Fibroblast of skin of back (primary cell): ENCODE measurements around the gene IL21R.
A peak's percentile ranks its signal among the peaks of the same experiment; 100 is the strongest.
"Not testable (repeated sequence)": the region's sequence is repeated elsewhere in the genome, so short reads cannot be mapped to it uniquely, and the experiment has no call there.

ENCODE experiments used
- DNase-seq: peaks from one replicate; pipeline ENCODE4 v3.0.0-alpha.2; 2013

The IL21R gene

GRCh38 chr16:27402964-27403600, 1.1 kb downstream of the IL21R start:
- DNase-seq, result no peak

GRCh38 chr16:27403601-27403992, 1.6 kb downstream of the IL21R start:
- DNase-seq, result no peak

- DNase-seq, result no peak
These were observed 2.3 kb downstream of the IL21R start for GRCh38 chr16:27404163-27404823.

- no peak for DNase-seq
These were observed 3.8 kb downstream of the IL21R start for GRCh38 chr16:27405546-27406451.

GRCh38 chr16:27406511-27407128, 4.6 kb downstream of the IL21R start:
- DNase-seq, result no peak

GRCh38 chr16:27407133-27407532, 5.2 kb downstream of the IL21R start:
- no peak for DNase-seq

GRCh38 chr16:27408012-27408601, 6.1 kb downstream of the IL21R start:
- DNase-seq, result peak; percentile 80

- DNase-seq, result no peak
These were observed 6.6 kb downstream of the IL21R start for GRCh38 chr16:27408602-27409031.

GRCh38 chr16:27409958-27410357, 8.0 kb downstream of the IL21R start:
- not testable (repeated sequence) for DNase-seq

- DNase-seq, result no peak
These were observed 8.8 kb downstream of the IL21R start for GRCh38 chr16:27410761-27411160.

GRCh38 chr16:27413956-27414355, 12.0 kb downstream of the IL21R start:
- DNase-seq, result no peak

GRCh38 chr16:27414788-27415431, 12.9 kb downstream of the IL21R start:
- DNase-seq, result no peak

- DNase-seq, result no peak
These were observed 15.2 kb downstream of the IL21R start for GRCh38 chr16:27417047-27417671.

- no peak for DNase-seq
These were observed 20.2 kb downstream of the IL21R start for GRCh38 chr16:27421961-27422740.

GRCh38 chr16:27424772-27425498, 23.0 kb downstream of the IL21R start:
- DNase-seq, result no peak

- DNase-seq, result no peak
These were observed 24.0 kb downstream of the IL21R start for GRCh38 chr16:27425961-27426360.

GRCh38 chr16:27426423-27427408, 24.7 kb downstream of the IL21R start:
- peak; percentile 89 for DNase-seq

GRCh38 chr16:27427538-27427937, 25.6 kb downstream of the IL21R start:
- no peak for DNase-seq
